CD4-positive, alpha-beta T cell treated with Interleukin-17A for 4 hours (primary cell): ENCODE data around the gene SLC16A13.

ENCODE experiments used
- DNase-seq: peaks from one replicate; pipeline ENCODE4 v3.0.0-alpha.2; 2020; ENCODE audit warnings: mixed read lengths

SLC16A13 gene

DNA sequence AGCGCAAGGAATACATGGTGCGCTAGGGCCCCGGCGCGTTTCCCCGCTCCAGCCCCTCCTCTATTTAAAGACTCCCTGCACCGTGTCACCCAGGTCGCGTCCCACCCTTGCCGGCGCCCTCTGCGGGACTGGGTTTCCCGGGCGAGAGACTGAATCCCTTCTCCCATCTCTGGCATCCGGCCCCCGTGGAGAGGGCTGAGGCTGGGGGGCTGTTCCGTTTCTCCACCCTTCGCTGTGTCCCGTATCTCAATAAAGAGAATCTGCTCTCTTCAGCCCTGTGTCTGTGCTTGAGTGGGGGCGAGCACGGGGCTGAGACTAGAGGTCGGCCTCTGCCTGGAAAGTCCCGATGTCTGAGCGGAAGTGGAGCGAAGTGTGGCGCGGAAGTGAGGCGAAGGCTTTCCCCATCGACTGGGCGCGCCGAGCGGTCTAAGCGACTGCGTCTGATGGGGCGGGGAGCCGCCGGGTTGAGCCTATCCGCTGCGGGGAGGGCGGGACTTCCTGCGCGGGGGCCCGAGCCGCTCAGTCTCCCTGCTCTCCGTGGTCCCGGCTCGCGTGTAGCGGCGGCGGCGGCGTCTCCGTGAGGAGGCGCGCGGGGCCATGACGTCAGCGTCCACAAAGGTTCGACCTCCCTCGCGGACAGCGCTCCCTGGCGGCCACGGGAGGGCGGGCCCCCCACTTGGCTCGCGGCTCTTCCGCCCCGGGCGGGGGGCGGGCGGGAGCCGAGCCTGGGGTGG is 21.4 kb upstream of the SLC16A13 start:
- DNase-seq: peak; percentile 98

DNA sequence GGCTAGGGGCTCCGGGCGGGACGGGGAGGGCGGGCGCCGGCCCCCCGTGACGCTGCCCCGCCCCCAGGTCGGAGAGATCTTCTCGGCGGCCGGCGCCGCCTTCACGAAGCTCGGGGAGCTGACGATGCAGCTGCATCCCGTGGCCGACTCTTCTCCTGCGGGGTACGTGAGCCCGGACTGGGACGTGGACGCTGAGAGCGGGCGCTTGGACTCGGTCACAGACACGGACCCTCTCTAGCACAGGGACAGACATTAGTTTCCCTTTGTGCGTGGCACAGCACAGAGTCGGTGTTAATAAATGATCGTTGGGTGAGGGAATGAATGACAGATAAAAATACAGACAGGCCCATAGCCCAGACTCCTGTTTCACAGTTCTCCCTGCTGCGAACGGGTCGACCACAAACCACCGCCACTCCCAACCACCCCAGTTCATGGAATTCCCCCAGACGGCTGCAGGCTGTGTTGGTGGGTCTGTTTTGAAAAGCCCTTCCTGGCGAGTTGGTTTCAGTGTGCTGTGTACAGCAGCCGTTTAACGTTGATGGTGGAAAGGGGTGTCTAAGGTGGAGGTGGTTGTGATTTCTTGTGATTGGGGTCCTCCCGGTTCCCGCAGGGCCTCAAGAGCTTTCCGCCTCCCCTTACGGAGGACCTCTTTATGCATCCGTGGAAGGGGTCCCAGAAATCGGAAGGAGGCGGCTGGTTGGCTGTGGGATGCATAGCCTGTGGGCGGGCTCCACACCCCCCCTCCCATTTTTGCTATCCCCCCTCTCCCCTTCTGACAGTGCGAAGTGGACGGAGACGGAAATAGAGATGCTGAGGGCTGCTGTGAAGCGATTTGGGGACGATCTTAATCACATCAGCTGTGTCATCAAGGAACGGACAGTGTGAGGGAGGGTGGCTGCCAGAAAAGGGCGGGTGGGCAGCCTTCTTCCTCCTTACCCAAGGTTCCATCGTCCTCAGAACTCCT is 20.5 kb upstream of the SLC16A13 start:
- DNase-seq: peak; percentile 71

DNA sequence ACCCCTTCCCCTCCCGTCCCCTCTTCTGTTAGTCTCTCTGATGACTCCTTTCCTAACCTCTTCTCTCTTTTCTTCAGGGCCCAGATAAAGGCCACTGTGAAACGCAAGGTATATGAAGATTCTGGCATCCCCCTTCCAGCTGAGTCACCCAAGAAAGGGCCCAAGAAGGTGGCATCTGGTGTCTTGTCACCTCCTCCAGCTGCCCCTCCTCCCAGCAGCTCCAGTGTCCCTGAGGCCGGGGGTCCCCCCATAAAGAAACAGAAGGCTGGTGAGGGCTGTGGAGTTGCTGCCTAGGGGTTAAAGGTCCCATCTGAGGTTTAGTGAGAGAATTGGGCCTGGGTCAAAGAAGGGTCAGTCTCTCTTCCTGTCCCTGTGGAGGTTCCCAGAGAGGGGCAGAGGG is 19.4 kb upstream of the SLC16A13 start:
- no peak for DNase-seq

DNA sequence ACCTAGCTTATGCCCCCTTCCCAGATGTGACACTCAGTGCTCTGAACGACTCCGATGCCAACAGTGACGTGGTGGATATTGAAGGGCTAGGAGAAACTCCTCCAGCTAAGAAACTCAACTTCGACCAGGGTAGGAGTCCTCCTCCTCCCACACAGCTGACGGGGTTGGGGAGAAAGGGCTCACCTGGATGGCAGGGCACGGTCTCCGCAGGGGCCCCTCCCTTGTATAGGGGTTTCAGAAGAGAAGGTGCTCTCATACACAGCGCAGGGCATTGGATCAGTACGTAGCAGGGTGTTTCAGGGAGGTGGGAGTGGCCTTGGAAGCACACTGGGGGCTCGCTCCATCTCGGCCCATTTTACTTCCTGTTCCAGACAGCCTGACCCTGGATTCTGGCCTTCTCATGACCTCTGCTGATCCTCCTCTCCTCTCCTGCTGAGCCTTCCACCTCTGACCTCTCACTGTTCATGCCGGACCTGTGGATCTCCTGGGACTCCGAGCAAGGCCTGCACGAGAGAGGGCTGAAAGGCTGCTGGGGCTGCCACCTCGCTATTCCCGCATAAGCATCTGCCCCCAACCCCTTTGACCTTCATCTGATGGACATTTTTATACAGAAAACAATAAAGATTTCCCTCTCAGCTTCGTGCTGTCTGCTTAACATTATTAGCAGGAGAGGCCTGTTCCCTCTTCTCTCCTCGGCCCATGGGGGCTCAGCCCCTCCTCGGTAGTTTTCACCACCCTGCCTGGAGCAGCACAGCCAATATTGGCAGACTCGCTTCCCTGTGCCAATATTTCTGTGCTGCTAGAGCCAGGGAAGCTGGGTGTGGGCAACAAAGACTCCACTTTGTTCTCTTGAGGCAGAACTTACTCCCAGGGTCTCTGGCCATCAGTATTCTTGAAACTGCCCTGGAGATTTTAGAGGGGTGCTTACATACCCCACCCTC is 18.7 kb upstream of the SLC16A13 start:
- DNase-seq: no peak

DNA sequence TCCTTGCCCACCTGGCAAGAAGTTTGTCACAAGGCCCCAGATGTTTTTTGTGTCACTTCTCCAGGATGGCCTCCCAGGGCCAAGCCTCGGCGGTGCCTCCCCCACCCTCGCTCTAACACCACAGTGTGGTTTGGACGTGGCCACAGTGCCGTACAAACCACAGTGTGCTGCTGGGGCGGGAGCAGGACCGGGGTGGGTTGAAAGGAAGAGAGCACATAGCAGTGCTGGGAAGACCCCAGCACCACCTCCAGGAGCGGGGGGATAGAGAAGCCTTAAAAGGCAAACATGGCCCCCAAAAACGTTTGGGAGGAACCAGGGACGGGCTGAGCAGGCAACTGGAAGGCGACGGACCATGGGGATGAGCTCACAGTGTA is 18.0 kb upstream of the SLC16A13 start:
- no peak for DNase-seq

DNA sequence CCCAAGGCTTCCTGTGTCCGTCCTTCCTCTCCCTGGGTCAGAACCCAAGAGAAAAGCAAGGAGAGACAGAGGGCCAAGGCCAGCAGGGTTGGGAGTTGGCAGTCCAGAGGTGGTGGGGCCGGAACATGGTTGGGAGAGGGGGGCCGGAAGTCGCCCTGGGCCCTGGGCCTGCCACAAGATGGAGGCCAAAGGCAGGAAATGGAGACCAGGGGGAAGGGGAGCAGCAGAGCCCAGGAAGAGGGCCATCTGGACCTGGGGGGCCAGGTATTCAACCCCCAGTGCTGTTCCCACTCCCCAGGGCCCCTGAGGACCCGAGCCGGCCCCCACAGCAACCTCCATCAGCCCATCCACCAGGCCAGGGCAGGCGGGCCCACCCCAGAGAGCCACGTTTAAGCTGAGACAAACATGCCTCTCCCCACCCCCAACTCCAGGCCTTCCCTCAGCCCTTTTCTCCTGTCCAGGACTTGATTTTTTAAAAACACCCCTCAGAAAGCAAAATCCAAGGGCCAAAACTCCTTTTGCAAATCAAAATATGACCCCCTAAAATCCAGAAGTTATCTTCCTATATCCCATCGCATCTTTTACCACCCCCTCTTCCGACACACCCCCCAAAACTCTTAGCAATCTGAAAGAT is 17.4 kb upstream of the SLC16A13 start:
- DNase-seq: no peak

DNA sequence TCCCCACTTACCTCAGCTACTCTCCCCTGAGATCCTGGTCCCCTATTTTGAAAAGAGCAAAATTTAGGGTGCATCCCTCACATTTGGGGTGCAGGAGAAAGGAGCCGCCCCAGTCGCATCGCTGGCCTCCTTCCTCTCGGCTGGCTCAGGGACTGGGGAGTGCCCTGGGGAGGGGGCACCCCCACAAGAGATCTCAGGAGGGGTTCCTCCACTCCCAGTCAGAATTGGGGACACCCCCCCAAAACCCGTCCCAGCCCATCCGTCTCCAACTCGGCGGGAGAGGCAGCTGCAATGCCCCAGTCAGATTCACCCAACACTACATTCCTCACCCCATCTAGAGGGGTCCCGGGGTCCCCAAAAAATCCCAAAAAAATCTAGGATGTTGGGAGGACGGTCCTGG is 16.4 kb upstream of the SLC16A13 start:
- DNase-seq: no peak

DNA sequence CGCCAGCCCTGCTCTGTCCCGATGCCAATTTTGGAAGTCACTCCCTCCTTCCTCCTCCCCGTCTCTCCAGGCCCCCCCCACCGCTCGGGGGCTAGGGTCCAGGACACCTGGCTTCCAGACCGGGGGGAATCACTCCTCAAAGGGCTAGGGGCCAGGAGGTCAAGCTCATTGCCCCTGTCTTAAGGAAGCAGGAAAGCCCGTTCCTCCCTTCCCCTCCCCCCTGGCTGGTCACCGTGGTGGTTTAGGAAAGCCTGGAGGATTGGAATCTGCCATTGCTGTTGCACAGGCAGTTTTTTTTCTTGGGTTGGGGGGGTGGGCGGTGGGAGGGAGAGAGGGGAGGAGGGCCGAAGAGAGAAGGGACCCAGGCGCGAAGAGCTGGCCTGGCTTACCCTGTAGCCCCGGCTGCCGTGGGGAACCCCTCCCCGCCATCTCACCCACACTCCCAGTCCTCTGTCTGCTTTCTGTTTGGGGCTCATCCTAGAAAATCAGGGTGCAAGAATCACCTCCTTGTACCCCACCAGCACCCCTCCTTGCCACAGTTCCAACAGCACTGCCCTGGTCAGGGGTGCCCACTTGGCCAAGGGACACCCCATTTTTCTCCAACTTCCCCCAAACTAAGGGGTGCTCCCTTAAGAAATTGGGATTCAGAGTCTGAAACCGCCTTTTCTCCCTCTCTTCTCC is 15.8 kb upstream of the SLC16A13 start:
- DNase-seq: no peak

DNA sequence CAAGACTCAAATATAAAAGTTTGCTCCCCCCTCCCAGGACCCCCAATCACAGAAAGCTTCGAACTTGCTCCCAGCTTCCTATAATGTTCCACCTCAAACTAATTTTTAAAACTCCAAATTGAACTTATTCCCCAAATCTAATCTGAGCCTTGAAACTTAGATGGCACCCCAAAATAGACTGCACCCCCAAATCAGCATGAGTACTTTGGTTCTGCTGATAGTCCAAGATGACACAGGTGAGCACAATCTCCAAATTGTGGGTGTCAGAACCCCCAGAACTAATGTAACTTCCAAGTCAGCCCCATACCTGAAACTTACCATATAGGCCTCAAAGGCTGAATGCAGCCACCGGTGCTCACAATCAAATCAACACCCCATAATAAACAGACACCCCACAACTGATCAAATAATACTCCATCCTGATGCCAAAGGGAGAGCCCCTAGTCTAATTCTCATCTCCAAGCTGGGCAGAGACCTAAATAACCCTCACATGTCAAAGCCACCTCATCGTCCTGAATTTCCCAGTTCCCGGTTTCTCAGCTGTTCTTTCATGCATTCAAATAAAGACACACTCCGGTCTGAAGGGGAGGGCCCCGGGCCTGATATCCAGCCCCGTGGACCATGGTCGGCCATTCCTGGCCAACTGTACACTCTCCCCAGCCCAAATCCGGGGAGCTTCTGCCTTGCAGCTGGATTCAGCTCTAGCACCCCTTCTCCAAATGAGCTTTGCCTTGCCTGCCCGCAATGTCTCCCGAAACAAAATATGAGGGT is 14.7 kb upstream of the SLC16A13 start:
- no peak for DNase-seq

DNA sequence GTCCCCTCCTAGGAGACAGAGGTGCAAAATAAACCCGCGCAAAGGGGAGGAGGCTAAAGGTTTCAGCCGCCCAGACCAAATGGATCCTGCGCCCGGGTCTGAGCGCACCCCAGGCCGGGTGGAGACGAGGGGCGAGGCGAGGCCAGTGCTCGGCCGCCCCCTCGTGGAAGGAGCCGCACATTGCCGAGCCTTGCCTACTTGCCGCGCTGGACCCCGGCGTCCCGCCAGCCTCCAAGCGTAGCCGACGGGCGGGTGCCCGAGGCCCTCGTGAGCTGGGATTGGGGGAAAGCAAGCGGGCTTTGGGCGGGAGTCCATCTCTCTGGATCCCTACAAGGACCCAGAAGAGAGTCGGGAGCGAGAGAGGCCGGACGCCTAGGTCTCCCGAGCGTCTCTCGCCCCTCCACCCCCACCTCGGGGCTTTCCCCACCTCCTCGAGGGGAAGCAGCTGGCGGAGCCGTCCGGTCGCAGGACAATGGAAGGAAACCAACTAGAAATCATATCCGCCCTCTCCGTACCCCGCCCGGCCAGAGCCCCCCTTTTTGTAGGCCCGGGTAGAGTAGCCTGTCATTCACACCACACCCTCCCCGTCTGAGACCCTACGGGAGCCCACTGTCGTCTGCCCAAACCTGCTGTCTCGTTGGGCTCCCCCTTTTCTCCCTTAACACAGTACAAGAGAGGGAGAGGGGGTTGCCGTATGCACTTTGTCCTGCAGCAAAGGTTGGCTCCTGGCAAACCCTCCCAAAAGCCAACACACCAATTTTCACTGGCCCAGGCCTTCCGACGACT is 13.6 kb upstream of the SLC16A13 start:
- peak; percentile 86 for DNase-seq

DNA sequence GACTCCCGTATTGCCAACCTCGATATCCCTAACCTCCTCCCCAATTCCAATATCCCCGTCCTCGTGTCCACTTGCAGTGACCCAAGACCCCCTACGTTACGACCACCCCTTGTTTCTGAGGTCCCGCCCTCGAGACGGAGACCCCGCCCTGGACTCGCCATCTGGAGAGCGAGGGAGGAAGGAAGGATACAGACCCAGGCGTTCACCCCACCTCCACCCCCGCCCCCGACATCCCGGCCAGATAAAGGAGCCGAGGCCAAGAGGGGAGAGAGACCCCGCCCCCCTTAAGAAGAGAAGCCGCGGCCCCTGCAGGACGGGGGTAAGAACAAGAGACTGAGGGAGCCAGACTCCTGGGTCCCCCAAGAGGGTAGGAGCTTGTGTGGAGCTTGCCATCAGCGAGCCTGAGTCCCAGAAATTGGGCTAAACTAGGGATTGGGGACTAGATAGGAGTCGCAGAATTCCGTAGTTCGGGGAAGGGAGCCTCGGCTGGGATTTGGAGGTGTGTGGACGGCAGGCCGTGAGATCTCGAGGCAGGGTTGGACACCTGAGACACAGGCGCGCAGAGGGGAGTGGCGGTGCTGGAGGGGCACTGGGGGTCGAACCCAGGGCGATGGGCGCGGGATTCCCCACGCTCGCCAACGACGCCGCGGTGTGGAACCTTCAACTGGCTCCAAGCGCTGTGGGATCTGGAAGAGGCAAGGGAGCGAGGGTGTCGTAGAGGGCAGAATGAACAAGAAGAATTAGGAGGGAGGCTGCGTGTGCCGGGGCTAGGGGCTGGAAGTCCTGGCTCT is 12.8 kb upstream of the SLC16A13 start, which contains the start of gene BCL6B:
TSS of gene BCL6B (plus strand) at position 270 of the 791 bp plus-strand sequence. CDS start 622 bp downstream, outside the sequence.
- DNase-seq: no peak

DNA sequence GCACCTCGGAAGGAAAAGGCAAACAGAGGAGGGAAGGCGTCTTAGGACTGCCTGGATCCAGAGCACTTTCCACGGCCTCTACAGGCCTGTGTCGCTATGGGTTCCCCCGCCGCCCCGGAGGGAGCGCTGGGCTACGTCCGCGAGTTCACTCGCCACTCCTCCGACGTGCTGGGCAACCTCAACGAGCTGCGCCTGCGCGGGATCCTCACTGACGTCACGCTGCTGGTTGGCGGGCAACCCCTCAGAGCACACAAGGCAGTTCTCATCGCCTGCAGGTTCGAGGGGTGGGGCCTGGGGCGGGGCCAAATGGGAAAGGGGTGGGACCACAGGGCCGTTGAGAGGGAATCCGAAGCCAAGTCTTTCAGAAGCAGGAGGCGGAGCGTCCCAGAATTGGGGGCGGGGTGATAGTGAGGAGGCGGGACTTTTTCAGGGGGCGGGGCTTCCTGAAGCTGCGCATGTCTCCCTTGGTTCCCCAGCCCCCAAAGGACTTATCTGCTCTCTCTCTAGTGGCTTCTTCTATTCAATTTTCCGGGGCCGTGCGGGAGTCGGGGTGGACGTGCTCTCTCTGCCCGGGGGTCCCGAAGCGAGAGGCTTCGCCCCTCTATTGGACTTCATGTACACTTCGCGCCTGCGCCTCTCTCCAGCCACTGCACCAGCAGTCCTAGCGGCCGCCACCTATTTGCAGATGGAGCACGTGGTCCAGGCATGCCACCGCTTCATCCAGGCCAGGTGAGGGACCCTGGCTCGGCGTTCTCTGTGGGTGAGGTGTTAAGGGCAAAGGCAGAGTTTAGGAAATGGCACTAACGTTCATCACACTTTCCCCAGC is 12.0 kb upstream of the SLC16A13 start:
- peak; percentile 94 for DNase-seq

DNA sequence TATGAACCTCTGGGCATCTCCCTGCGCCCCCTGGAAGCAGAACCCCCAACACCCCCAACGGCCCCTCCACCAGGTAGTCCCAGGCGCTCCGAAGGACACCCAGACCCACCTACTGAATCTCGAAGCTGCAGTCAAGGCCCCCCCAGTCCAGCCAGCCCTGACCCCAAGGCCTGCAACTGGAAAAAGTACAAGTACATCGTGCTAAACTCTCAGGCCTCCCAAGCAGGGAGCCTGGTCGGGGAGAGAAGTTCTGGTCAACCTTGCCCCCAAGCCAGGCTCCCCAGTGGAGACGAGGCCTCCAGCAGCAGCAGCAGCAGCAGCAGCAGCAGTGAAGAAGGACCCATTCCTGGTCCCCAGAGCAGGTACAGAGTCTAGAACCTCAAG is 11.4 kb upstream of the SLC16A13 start:
- no peak for DNase-seq

DNA sequence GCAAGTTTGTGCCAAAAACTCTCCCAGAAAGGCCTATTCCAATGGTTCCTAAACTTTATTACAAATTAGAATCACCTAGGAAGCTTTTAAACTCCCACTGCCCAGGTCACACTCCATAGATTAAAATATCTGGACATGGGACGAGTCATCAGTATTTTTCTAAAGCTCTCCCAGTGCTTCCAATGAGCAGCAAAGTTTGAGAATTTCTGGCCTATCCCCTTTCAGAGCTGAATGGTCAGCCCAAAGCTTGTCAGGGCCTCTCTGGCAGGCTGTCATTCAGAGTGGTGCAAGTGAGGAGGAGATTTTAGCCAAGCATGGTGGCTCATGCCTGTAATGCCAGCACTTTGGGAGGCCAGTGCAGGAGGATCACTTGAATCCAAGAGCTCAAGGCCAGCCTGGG is 10.6 kb upstream of the SLC16A13 start:
- DNase-seq: no peak

DNA sequence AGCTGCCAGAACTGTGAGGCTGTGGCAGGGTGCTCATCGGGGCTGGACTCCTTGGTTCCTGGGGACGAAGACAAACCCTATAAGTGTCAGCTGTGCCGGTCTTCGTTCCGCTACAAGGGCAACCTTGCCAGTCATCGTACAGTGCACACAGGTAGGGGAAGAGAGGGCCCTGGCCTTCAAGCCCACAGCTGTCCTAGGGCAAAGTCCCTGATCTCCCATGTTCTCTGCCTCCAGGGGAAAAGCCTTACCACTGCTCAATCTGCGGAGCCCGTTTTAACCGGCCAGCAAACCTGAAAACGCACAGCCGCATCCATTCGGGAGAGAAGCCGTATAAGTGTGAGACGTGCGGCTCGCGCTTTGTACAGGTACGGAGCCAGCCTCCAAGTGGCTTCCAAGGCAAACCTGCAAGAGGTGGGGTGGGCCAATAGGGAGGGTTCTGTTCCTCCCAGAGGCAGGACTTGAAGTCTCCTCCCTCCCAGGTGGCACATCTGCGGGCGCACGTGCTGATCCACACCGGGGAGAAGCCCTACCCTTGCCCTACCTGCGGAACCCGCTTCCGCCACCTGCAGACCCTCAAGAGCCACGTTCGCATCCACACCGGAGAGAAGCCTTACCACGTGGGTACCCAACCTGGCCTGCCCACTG is 9.2 kb upstream of the SLC16A13 start:
- no peak for DNase-seq

DNA sequence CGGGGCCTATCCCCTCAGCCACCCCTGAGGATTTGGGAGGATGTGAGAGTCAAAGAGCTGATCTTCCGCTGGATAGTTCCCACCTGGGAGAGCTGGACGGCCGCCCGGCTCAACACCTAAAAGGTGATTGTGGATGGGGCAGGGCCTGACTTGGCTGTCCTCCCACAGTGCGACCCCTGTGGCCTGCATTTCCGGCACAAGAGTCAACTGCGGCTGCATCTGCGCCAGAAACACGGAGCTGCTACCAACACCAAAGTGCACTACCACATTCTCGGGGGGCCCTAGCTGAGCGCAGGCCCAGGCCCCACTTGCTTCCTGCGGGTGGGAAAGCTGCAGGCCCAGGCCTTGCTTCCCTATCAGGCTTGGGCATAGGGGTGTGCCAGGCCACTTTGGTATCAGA is 8.5 kb upstream of the SLC16A13 start:
- DNase-seq: no peak

DNA sequence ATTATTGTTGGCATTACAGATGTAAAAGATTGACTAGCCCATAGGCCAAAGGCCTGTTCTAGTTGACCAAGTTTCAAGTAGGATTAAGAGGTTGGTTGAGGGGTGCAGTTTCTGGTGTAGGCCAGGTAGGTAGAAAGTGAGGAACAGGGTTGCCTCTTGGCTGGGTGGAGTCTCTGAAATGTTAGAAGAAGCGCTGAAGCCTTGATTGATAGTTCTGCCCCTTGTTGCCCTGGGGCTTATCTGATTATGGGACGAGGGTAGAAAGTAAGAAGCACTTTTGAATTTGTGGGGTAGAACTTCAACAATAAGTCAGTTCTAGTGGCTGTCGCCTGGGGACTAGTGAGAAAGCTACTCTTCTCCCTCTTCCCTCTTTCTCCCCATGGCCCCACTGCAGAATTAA is 6.7 kb upstream of the SLC16A13 start:
- DNase-seq: no peak

DNA sequence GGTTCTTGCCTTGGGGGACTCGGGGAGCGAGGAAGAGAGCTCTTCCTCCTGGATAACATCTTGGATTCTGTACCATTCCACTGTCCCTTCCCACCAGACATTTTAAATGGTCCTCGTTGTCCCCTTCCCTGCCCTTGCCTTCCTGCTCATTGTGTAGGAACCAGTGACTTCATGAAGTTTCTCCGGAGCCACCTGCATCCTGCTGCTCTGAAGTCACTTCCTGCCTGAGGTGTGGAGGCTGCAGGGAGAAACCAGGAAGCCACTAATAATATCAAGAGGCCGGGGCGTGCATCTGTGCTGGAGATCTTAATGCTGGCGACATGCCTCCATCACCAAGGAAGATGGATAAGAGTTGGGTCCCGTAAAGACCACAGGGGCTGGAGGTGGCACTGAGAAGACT is 6.2 kb upstream of the SLC16A13 start:
- DNase-seq: peak; percentile 63
